ENCODE data around the gene KRTAP5-1. TPM values are rescaled to one million over a fixed set of nuclear protein-coding genes. Genes with fewer than 3 reads are reported as not detected.

Gene KRTAP5-1
- total RNA-seq, 2 donors from 2014 or later = not detected

DNA sequence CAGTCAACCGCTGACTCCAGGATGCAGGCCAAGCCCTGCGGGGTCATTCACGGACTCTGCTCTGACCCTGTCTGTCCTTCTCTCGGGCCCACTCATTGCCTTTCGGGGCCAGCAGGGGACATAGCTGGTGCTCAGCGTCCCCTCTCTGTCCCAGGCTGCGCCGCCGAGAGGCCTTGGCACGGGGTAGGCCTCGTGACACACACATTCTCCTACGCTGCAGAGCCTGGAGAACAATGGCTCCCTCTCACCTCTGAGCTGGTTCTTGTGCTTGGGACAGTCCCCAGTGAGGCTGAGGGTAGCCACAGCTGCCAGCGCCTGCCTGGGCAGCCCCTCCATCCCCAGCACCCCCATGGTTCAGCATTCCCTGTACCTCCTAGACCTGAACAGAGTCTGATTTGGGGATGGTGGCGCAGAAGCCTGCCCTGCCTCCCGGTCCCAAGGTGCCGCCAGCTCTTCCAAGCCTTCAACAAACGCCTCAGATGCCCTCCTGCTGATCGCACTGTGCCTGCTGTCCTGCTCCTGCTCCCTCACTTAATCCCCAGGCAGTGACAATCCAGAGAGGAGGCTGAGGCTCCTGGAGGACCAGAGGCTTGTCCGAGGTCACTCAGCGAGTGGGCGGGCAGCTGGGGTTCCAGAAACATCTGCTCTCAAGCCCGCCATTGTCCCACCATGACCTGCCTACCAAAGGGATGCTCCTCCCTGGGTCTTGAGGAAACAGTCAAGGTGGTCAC is 43.4 kb downstream of the KRTAP5-1 start:
- Histone ChIP-seq H3K4me1 (ENCODE audit: control insufficient read depth in 1 of 2, low read depth in 2 of 2) (peaks cover 2 to 3% of the 10 kb centered on the region in 2 donors), H3K27me3 (replicated peaks; ENCODE audit: insufficient read depth) (no peaks in the 10 kb centered on the region), H3K9me3 (no peaks in the 10 kb centered on the region), H3K4me3 (no peak overlapping the region), H3K36me3 (no peaks in the 10 kb centered on the region), H3K27ac (no peak overlapping the region)
- ATAC-seq (ENCODE audit: insufficient number of reproducible peaks, low FRiP score, low read depth) (no peak), DNase-seq (ENCODE audit: low spot score) (no peak)
- TF ChIP-seq, protein P1, sequence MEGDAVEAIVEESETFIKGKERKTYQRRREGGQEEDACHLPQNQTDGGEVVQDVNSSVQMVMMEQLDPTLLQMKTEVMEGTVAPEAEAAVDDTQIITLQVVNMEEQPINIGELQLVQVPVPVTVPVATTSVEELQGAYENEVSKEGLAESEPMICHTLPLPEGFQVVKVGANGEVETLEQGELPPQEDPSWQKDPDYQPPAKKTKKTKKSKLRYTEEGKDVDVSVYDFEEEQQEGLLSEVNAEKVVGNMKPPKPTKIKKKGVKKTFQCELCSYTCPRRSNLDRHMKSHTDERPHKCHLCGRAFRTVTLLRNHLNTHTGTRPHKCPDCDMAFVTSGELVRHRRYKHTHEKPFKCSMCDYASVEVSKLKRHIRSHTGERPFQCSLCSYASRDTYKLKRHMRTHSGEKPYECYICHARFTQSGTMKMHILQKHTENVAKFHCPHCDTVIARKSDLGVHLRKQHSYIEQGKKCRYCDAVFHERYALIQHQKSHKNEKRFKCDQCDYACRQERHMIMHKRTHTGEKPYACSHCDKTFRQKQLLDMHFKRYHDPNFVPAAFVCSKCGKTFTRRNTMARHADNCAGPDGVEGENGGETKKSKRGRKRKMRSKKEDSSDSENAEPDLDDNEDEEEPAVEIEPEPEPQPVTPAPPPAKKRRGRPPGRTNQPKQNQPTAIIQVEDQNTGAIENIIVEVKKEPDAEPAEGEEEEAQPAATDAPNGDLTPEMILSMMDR (IDR thresholded peaks at IDR 0.05) = no peak

DNA sequence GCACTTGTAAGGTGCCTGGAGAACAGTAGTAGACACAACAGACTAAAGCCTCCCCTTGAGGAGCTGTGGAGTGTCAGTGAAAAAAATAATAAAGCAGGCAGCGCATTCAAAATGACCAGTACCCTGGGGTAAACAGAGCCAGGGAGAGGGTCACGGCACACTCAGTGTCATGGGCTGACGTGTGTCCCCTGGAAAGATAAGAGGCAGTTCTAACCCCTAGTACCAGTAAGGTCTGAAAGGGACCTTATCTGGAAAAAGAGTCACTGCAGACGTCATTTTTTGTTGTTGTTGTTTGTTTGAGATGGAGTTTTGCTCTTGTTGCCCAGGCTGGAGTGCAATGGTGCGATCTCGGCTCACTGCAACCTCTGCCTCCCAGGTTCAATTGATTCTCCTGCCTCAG is 45.0 kb downstream of the KRTAP5-1 start:
- H3K27ac ChIP-seq = no peak overlapping the region
- no peaks in the 10 kb centered on the region for H3K9me3 ChIP-seq
- H3K4me3 ChIP-seq = no peak overlapping the region
- TF ChIP-seq, protein P1 (IDR thresholded peaks at IDR 0.05) = no peak
- no peaks in the 10 kb centered on the region for H3K36me3 ChIP-seq
- DNase-seq (ENCODE audit: low spot score) (no peak), ATAC-seq (ENCODE audit: insufficient number of reproducible peaks, low FRiP score, low read depth) (no peak)
- H3K4me1 ChIP-seq (ENCODE audit: control insufficient read depth in 1 of 2, low read depth in 2 of 2) = peaks cover 3 to 9% of the 10 kb centered on the region in 2 donors
- H3K27me3 ChIP-seq (replicated peaks; ENCODE audit: insufficient read depth) = no peaks in the 10 kb centered on the region

DNA sequence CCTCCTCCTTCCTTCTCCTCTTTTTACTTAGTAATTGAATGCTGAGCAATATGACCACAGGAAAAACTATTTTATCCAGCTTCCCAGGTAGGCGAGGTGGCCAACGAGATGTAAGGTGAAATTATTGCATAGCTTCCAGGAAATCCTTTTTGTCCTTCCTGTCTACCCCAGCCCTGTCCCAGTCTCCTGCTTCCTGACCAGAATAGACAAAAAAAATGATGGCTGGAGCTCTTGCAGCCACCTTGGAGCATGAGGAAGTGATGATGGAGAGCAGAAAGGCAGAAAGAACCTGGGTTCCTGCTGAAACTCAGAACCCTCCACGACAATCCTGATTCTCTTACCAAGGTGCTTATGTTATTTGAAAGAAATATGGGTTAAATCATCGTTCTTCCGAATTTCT is 46.9 kb downstream of the KRTAP5-1 start:
- no peaks in the 10 kb centered on the region for H3K27me3 ChIP-seq (replicated peaks; ENCODE audit: insufficient read depth)
- H3K27ac ChIP-seq = no peak overlapping the region
- peaks cover 10 to 26% of the 10 kb centered on the region in 2 donors for H3K4me1 ChIP-seq (ENCODE audit: control insufficient read depth in 1 of 2, low read depth in 2 of 2)
- H3K4me3 ChIP-seq = no peak overlapping the region
- TF ChIP-seq, protein P1 (IDR thresholded peaks at IDR 0.05) = no peak
- H3K36me3 ChIP-seq = no peaks in the 10 kb centered on the region
- DNase-seq (ENCODE audit: low spot score) (no peak), ATAC-seq (ENCODE audit: insufficient number of reproducible peaks, low FRiP score, low read depth) (no peak)
- no peaks in the 10 kb centered on the region for H3K9me3 ChIP-seq

DNA sequence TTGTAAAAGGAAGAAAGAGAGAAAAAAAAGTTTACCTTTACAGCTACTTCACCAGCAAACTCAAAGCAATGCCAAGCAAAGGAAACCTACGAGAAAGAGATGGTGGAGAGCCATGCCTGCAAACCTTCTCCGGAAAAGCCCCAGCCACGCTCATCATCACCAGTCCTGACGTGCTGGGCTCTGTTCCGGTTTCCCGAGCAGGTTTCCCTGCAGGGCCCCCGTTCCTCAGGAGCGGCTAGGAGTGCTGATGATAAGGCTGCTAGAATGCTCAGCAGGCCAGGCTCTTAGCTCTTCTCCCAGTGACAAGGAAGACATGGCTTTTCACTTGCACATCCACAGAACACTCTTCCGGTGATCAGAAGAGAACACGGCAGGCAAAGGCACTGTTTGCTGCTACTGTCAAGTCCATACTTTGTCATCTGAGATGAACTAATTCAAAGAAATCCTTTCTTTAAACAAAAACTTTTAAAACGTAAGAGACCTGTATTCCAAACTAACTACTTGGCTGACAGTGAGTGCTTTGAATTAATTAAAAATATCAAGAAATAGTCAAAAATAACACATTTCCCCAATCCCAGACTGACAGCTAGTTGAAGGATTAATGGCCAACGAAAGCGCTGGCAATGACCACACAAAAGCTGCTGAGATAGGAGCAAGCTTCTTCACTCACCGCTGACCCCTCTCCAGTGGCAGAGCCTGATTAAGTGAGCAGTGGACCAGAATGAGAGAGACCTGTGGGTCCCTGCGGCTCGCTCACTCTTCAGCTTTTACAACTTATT is 48.8 kb downstream of the KRTAP5-1 start:
- TF ChIP-seq, protein P1 (IDR thresholded peaks at IDR 0.05) = no peak
- H3K36me3 ChIP-seq = no peaks in the 10 kb centered on the region
- no peak overlapping the region for H3K27ac ChIP-seq
- H3K9me3 ChIP-seq = no peaks in the 10 kb centered on the region
- ATAC-seq (ENCODE audit: insufficient number of reproducible peaks, low FRiP score, low read depth) (no peak), DNase-seq (ENCODE audit: low spot score) (no peak)
- peaks cover 24 to 45% of the 10 kb centered on the region in 2 donors for H3K4me1 ChIP-seq (ENCODE audit: control insufficient read depth in 1 of 2, low read depth in 2 of 2)
- H3K27me3 ChIP-seq (replicated peaks; ENCODE audit: insufficient read depth) = no peaks in the 10 kb centered on the region
- no peak overlapping the region for H3K4me3 ChIP-seq

DNA sequence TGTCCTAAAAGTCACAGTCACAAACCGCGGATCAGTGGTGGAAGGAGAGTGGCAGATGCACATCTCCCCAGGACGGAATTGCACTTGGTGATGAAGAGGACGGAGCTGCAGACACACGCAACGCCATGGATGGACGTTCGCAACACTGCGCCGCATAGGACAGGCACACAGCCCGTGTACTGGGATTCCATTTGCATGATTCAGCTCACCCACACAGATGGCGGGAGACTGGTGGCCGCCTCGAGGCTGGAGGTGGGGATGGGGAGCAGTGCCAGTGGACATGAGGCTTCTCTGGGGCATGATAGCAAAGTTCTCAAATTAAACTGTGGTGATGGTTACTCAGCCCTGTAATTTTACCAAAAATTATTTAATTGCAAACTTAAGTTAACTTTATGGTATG is 50.4 kb downstream of the KRTAP5-1 start:
- H3K36me3 ChIP-seq = no peaks in the 10 kb centered on the region
- TF ChIP-seq, protein P1 (IDR thresholded peaks at IDR 0.05) = no peak
- no peaks in the 10 kb centered on the region for H3K9me3 ChIP-seq
- no peak overlapping the region for H3K4me3 ChIP-seq
- no peaks in the 10 kb centered on the region for H3K27me3 ChIP-seq (replicated peaks; ENCODE audit: insufficient read depth)
- ATAC-seq (ENCODE audit: insufficient number of reproducible peaks, low FRiP score, low read depth) = no peak
- peaks cover 26 to 55% of the 10 kb centered on the region in 2 donors for H3K4me1 ChIP-seq (ENCODE audit: control insufficient read depth in 1 of 2, low read depth in 2 of 2)
- no peak overlapping the region for H3K27ac ChIP-seq
- no peak for DNase-seq (ENCODE audit: low spot score)

Data from thoracic aorta (tissue), 2 donors.